Inflammatory macrophage (primary cell): ENCODE results near the gene MYRF.

Source experiments
- DNase-seq, 2 donors: peaks; one replicate each; pipeline ENCODE4 v3.0.0-alpha.2; 2020 to 2022

Gene MYRF

GRCh38 chr11:61762223-61762615 is 9.8 kb downstream of the MYRF start:
- DNase-seq, result no peak

GRCh38 chr11:61762798-61763197 is 10.4 kb downstream of the MYRF start:
- no peak for DNase-seq

DNA sequence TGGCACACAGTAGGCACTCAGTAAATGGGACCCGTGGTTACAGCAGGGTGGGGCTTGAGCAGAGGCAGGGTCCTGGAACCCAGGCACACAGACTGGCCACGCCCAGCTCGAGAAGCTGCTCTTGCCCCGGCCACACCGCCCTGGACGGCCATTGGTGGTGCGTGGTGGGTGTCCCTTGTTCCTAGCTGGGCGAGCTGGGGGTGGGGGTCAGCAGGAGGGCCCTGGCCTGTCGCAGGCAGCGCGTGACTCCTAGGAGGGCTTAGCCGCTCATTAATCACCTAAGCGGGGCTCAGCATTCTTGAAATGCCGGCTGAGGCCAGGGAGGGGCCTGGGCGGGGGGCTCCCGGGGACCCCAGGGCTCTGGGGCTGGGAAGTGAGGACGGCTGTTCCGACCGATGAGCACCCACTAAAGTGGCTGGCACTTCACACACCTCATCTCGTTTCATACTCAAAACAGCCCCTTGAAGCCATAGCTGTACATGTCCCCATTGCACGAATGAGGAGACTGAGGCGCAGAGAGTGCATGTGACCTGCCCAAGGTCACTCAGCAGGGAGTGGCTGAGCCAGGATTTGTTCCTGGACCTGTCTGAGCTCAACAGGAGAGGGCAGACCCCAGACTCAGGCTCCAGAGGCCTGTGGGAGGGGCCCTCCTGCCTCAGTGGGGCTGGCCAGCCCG is 11.6 kb downstream of the MYRF start:
- DNase-seq, result no peak

DNA sequence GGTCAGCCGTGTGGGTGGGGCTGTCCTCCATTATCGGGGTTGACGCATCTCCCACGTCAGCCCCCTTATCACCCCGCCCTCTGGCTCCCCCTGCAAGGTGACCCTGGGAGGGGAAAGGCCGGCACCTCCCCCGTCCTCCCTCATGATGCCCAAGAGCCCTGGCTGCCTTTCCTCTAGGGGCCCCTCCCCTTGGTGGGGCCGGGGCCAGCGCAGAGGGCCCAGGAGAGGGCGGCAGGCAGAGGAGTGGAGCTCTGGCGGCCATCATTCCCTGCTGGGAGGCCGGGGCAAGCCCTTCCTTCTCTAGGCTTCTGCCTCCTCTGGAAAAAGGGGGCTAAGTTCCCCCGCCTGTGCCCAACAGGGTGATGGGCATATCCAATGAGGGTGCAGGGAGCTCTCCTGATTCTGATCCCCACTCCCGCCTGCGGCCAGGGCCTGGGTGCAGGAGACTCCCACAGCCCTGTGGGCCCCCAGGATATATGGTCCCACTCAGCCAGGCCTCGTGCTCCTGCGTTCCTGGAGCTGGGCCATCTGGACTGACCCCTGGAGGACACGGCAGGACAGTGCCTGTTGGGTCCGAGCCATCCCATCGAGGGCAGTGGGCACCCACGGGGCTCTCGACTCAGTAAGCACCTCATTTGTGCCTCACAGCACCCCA is 12.3 kb downstream of the MYRF start:
- DNase-seq, result no peak

DNA sequence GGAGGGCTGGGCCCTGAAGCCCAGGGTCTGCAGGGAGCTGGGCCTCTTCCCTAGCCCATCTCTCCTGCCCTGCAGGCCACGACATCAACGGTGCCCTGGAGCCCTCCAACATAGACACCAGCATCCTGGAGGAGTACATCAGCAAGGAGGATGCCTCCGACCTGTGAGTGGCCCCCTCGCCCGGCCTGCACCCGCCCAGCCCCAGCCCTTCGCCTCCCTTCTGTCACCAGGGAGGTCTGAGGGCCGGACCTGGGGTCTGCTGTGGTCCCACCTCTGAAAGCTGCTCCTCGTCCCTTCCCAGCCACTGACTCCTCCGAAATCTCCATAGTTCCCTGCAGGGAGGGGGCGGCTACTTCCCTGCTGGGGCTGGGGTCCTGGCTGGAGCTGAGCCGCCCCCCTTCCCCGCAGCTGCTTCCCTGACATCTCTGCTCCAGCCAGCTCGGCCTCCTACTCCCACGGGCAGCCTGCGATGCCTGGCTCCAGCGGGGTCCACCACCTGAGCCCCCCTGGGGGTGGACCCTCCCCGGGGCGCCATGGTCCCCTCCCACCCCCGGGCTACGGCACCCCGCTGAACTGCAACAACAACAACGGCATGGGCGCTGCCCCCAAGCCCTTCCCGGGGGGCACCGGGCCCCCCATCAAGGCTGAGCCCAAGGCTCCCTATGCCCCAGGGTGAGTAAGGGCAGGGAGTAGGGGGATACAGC is 13.3 kb downstream of the MYRF start:
- DNase-seq, result no peak

GRCh38 chr11:61766353-61766841 is 14.0 kb downstream of the MYRF start:
- no peak for DNase-seq

GRCh38 chr11:61768376-61769076 is 16.1 kb downstream of the MYRF start:
- no peak for DNase-seq

GRCh38 chr11:61769169-61769920 is 16.9 kb downstream of the MYRF start:
- no peak for DNase-seq

DNA sequence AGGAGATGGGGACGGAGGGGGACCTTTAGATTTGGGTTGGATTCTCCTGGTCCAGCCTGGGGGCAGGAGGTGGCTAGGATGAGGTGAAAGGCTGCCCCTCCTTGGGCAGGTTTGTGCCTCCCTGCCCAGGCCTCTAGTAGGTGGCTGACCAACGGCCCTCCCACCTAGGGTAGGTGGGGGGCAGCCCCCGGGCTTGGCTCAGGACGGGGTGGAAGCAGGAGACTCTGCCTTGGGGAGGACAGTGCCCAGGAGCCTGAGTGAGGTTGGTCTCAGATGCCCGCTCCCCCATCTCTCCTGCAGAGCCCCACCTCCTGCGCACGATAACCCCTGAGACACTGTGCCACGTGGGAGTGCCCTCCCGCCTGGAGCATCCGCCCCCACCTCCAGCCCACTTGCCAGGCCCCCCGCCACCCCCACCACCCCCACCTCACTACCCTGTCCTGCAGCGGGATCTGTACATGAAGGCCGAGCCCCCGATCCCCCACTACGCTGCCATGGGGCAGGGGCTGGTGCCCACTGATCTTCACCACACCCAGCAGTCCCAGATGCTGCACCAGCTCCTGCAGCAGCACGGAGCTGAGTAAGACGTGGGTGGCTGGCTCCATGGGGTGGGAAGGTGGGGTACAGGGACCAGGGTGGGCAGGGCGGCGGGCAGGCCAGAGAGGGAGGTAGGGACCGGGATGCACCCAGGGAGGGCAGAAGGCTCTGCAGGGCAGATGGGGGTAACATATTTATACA is 17.7 kb downstream of the MYRF start:
- DNase-seq, result no peak

- peak in 1 of 2 donors; percentile 28 for DNase-seq
These were observed 18.9 kb downstream of the MYRF start for GRCh38 chr11:61771195-61771894.

- no peak for DNase-seq
These were observed 19.6 kb downstream of the MYRF start for GRCh38 chr11:61771985-61772455.

DNA sequence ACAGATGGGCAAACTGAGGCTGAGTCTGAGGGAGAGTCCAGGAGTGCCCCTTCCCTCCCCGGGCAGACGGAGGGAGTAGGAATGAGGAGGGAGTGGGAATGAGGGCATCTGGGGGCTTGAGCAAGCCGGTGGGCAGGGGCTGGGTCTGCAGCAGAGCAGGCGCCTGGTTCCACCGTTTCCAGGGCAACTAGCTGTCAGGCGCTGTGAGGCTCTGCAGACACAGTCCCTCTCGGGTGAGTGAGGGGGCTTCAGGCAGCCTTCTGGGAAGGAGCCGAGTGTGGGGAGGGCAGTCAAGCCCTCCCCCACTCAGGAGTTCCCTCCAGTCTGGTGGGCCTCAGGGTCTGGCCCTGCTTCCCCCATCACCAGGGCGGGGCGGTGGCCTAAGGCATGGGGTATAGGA is 20.9 kb downstream of the MYRF start:
- DNase-seq, result no peak

DNA sequence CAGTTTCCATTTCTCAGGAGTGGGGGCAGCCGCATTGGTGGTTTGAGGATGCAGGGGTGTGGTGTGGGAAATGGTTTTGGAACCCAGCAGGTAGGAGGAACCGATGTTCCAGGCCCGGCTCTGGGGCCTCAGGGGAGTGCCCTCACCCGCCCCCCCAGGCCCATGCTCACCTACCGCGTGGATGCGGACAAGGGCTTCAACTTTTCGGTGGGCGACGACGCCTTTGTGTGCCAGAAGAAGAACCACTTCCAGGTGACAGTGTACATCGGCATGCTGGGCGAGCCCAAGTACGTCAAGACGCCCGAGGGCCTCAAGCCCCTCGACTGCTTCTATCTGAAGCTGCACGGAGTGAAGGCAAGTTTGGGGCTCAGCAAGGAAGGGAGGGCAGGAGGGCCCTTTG is 21.4 kb downstream of the MYRF start:
- DNase-seq, result no peak

GRCh38 chr11:61774411-61774810 is 22.0 kb downstream of the MYRF start:
- DNase-seq, result no peak

- no peak for DNase-seq
These were observed 22.7 kb downstream of the MYRF start for GRCh38 chr11:61775106-61775505.

- no peak for DNase-seq
These were observed 23.4 kb downstream of the MYRF start for GRCh38 chr11:61775606-61776554.

GRCh38 chr11:61776561-61777075 is 24.2 kb downstream of the MYRF start:
- peak; percentile 82 to 85 for DNase-seq

GRCh38 chr11:61777234-61778090 is 25.0 kb downstream of the MYRF start:
- peak in 1 of 2 donors; percentile 9 for DNase-seq
